ENCODE measurements around the gene CCDC92. TPM values are rescaled to one million over a fixed set of nuclear protein-coding genes. Genes with fewer than 3 reads are reported as not detected.

The CCDC92 gene
- total RNA-seq, 1 donor from 2014 or later: 38.9 TPM

DNA sequence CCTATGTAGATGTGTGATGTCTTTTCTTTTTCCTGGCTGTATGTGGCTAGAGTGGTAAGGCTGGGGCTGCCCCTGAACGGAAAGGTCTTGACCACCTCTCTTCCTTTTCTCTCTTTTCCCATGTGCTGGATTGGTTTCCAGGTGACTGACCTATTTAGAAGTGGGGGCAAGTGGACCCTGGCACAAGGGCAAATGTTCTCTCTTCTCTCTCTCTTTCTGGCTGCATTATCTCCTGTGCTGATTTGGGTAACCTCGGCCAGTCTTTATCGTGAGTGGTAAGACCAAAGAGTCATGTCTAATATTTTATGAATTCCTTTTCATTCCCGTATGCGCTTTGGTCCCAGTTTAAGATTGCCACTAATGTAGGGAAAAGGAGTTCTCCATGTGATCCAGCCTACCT is 16.5 kb upstream of the CCDC92 start:
- Histone ChIP-seq H3K27ac (ENCODE audit: low read depth, low read length) (no peak overlapping the region), H3K4me3 (ENCODE audit: insufficient read depth, low read depth, low read length) (no peak overlapping the region), H3K79me2 (ENCODE audit: insufficient read depth, low read length) (peaks cover 31% of the 10 kb centered on the region), H4K20me1 (ENCODE audit: insufficient read depth, low read length) (peaks cover 70% of the 10 kb centered on the region), H3K36me3 (ENCODE audit: insufficient read depth, low read length) (peaks cover 14% of the 10 kb centered on the region), H3K4me2 (ENCODE audit: low read length) (no peak overlapping the region), H3K27me3 (ENCODE audit: insufficient read depth, low read length) (no peaks in the 10 kb centered on the region), H3K9ac (ENCODE audit: low read length) (no peak overlapping the region), H2AFZ (ENCODE audit: low read depth, low read length) (no peak overlapping the region), H3K9me3 (ENCODE audit: insufficient read depth, low read depth, low read length) (no peaks in the 10 kb centered on the region), H3K4me1 (ENCODE audit: insufficient read depth, low read length) (peaks cover 21% of the 10 kb centered on the region)
- peaks cover 46% of the 10 kb centered on the region for H3K4me1 Mint-ChIP-seq (ENCODE audit: low read depth, unreplicated experiment)
- H3K36me3 Mint-ChIP-seq (ENCODE audit: low read depth, unreplicated experiment): peaks cover 9% of the 10 kb centered on the region
- FAIRE-seq (no peak), DNase-seq (ENCODE audit: low read depth) (no peak)
- no peak overlapping the region for H3K27ac Mint-ChIP-seq (ENCODE audit: unreplicated experiment)
- H3K27me3 Mint-ChIP-seq (ENCODE audit: low read depth, unreplicated experiment): no peaks in the 10 kb centered on the region
- no peak overlapping the region for H3K4me3 Mint-ChIP-seq (ENCODE audit: unreplicated experiment)
- no peak for TF ChIP-seq EZH2 (IDR thresholded peaks at IDR 0.05; ENCODE audit: insufficient read depth, low read length)
- TF ChIP-seq, protein P1, sequence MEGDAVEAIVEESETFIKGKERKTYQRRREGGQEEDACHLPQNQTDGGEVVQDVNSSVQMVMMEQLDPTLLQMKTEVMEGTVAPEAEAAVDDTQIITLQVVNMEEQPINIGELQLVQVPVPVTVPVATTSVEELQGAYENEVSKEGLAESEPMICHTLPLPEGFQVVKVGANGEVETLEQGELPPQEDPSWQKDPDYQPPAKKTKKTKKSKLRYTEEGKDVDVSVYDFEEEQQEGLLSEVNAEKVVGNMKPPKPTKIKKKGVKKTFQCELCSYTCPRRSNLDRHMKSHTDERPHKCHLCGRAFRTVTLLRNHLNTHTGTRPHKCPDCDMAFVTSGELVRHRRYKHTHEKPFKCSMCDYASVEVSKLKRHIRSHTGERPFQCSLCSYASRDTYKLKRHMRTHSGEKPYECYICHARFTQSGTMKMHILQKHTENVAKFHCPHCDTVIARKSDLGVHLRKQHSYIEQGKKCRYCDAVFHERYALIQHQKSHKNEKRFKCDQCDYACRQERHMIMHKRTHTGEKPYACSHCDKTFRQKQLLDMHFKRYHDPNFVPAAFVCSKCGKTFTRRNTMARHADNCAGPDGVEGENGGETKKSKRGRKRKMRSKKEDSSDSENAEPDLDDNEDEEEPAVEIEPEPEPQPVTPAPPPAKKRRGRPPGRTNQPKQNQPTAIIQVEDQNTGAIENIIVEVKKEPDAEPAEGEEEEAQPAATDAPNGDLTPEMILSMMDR (IDR thresholded peaks at IDR 0.05; ENCODE audit: insufficient read depth, low read depth, low read length): no peak
- no peaks in the 10 kb centered on the region for H3K9me3 Mint-ChIP-seq (ENCODE audit: unreplicated experiment)

DNA sequence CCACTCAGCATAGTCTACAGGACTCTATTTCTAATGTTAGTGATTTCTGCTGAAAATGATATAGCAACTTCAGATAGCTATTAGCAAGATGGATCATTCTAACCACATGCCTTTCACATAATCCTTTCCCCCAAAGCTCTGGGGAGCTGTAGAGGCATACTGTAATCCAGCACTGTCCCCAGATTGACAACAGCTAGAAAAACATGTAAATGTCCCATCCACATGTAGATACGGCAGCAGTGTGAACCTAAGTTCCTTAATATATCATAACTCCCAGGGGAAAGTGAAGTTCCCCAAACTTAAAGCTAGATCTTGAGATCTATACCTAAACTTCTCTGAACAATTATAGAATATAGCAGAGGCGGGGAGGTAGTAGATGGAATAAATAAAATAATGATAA is 14.4 kb upstream of the CCDC92 start:
- Histone ChIP-seq H3K9me3 (ENCODE audit: insufficient read depth, low read depth, low read length) (no peaks in the 10 kb centered on the region), H2AFZ (ENCODE audit: low read depth, low read length) (no peak overlapping the region), H4K20me1 (ENCODE audit: insufficient read depth, low read length) (peaks cover 82% of the 10 kb centered on the region), H3K4me2 (ENCODE audit: low read length) (no peak overlapping the region), H3K4me3 (ENCODE audit: insufficient read depth, low read depth, low read length) (no peak overlapping the region), H3K27me3 (ENCODE audit: insufficient read depth, low read length) (no peaks in the 10 kb centered on the region), H3K9ac (ENCODE audit: low read length) (no peak overlapping the region), H3K4me1 (ENCODE audit: insufficient read depth, low read length) (peaks cover 16% of the 10 kb centered on the region), H3K36me3 (ENCODE audit: insufficient read depth, low read length) (peaks cover 10% of the 10 kb centered on the region), H3K27ac (ENCODE audit: low read depth, low read length) (no peak overlapping the region), H3K79me2 (ENCODE audit: insufficient read depth, low read length) (peaks cover 38% of the 10 kb centered on the region)
- Mint-ChIP-seq H3K9me3 (ENCODE audit: unreplicated experiment) (no peaks in the 10 kb centered on the region), H3K27ac (ENCODE audit: unreplicated experiment) (no peak overlapping the region), H3K4me3 (ENCODE audit: unreplicated experiment) (no peak overlapping the region), H3K36me3 (ENCODE audit: low read depth, unreplicated experiment) (peaks cover 10% of the 10 kb centered on the region), H3K27me3 (ENCODE audit: low read depth, unreplicated experiment) (no peaks in the 10 kb centered on the region), H3K4me1 (ENCODE audit: low read depth, unreplicated experiment) (peaks cover 40% of the 10 kb centered on the region)
- DNase-seq (ENCODE audit: low read depth) (no peak), FAIRE-seq (no peak)
- TF ChIP-seq EZH2 (IDR thresholded peaks at IDR 0.05; ENCODE audit: insufficient read depth, low read length): no peak

DNA sequence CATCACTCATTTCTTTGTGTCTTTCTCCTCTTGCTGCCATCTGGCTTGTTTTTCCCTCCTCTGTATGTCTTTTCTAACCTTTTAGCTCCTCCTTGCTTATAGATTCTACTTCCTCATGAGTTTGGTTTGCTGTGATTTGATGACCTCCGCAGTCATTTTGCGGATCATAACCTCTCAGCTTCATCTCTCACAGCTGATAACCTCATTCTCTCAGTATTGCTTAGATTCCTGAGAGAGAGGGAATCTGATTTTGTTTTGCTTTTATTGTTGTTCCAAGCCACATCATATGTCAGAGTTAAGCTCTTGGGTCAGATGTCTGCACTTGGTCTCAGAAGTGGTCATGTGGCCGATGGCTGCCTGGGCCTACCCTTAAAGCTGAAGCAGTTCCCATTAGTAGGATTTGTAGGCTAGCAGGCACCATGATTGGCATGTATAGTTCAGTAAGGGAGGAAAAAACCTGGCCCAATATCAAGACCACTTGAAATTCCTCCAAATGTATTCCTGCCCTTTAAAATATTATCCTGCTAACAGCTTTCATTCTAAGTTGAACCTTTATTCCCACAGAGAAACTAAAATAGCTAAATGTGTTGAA is 13.8 kb upstream of the CCDC92 start:
- Histone ChIP-seq H3K4me1 (ENCODE audit: insufficient read depth, low read length) (peaks cover 11% of the 10 kb centered on the region), H3K9me3 (ENCODE audit: insufficient read depth, low read depth, low read length) (no peaks in the 10 kb centered on the region), H3K4me3 (ENCODE audit: insufficient read depth, low read depth, low read length) (no peak overlapping the region), H4K20me1 (ENCODE audit: insufficient read depth, low read length) (peaks cover 82% of the 10 kb centered on the region), H3K9ac (ENCODE audit: low read length) (no peak overlapping the region), H3K27ac (ENCODE audit: low read depth, low read length) (no peak overlapping the region), H3K27me3 (ENCODE audit: insufficient read depth, low read length) (no peaks in the 10 kb centered on the region), H3K36me3 (ENCODE audit: insufficient read depth, low read length) (peaks cover 10% of the 10 kb centered on the region), H2AFZ (ENCODE audit: low read depth, low read length) (no peak overlapping the region), H3K4me2 (ENCODE audit: low read length) (no peak overlapping the region), H3K79me2 (ENCODE audit: insufficient read depth, low read length) (peaks cover 43% of the 10 kb centered on the region)
- no peaks in the 10 kb centered on the region for H3K27me3 Mint-ChIP-seq (ENCODE audit: low read depth, unreplicated experiment)
- DNase-seq (ENCODE audit: low read depth): no peak
- TF ChIP-seq, protein P1 (IDR thresholded peaks at IDR 0.05; ENCODE audit: insufficient read depth, low read depth, low read length): no peak
- no peak for TF ChIP-seq EZH2 (IDR thresholded peaks at IDR 0.05; ENCODE audit: insufficient read depth, low read length)
- H3K27ac Mint-ChIP-seq (ENCODE audit: unreplicated experiment): peak overlapping the region; percentile 27
- FAIRE-seq: no peak
- H3K9me3 Mint-ChIP-seq (ENCODE audit: unreplicated experiment): no peaks in the 10 kb centered on the region
- H3K36me3 Mint-ChIP-seq (ENCODE audit: low read depth, unreplicated experiment): peaks cover 10% of the 10 kb centered on the region
- peaks cover 34% of the 10 kb centered on the region for H3K4me1 Mint-ChIP-seq (ENCODE audit: low read depth, unreplicated experiment)
- no peak overlapping the region for H3K4me3 Mint-ChIP-seq (ENCODE audit: unreplicated experiment)

Measured in astrocyte (in vitro differentiated cells and primary cell).